ENCODE data around the gene GSK3A.

GSK3A gene

GRCh38 chr19:42242512-42243409, at the start of gene GSK3A (continued):
- TF ChIP-seq ZNF184 (tag by site-specific recombination; IDR thresholded peaks at IDR 0.05), result no peak
- TF ChIP-seq ZNF416 (tag by site-specific recombination; IDR thresholded peaks at IDR 0.05), result no peak
- TF ChIP-seq GLI2 (tag by site-specific recombination; IDR thresholded peaks at IDR 0.05; ENCODE audit: borderline replicate concordance, low read depth), result no peak
- no peak for TF ChIP-seq ZFP37 (tag by site-specific recombination; IDR thresholded peaks at IDR 0.05)
- no peak for TF ChIP-seq OSR2 (tag by site-specific recombination; IDR thresholded peaks at IDR 0.05)
- peak; percentile 87; the same call in 1 of the 2 replicates for TF ChIP-seq ZNF580 (tag by site-specific recombination; IDR thresholded peaks at IDR 0.05)
- peak; percentile 72 for TF ChIP-seq SP7 (tag by site-specific recombination; IDR thresholded peaks at IDR 0.05)
- TF ChIP-seq ZNF76 (tag by site-specific recombination; IDR thresholded peaks at IDR 0.05; ENCODE audit: borderline replicate concordance, low read depth), result peak; percentile 100
- TF ChIP-seq, protein P1, sequence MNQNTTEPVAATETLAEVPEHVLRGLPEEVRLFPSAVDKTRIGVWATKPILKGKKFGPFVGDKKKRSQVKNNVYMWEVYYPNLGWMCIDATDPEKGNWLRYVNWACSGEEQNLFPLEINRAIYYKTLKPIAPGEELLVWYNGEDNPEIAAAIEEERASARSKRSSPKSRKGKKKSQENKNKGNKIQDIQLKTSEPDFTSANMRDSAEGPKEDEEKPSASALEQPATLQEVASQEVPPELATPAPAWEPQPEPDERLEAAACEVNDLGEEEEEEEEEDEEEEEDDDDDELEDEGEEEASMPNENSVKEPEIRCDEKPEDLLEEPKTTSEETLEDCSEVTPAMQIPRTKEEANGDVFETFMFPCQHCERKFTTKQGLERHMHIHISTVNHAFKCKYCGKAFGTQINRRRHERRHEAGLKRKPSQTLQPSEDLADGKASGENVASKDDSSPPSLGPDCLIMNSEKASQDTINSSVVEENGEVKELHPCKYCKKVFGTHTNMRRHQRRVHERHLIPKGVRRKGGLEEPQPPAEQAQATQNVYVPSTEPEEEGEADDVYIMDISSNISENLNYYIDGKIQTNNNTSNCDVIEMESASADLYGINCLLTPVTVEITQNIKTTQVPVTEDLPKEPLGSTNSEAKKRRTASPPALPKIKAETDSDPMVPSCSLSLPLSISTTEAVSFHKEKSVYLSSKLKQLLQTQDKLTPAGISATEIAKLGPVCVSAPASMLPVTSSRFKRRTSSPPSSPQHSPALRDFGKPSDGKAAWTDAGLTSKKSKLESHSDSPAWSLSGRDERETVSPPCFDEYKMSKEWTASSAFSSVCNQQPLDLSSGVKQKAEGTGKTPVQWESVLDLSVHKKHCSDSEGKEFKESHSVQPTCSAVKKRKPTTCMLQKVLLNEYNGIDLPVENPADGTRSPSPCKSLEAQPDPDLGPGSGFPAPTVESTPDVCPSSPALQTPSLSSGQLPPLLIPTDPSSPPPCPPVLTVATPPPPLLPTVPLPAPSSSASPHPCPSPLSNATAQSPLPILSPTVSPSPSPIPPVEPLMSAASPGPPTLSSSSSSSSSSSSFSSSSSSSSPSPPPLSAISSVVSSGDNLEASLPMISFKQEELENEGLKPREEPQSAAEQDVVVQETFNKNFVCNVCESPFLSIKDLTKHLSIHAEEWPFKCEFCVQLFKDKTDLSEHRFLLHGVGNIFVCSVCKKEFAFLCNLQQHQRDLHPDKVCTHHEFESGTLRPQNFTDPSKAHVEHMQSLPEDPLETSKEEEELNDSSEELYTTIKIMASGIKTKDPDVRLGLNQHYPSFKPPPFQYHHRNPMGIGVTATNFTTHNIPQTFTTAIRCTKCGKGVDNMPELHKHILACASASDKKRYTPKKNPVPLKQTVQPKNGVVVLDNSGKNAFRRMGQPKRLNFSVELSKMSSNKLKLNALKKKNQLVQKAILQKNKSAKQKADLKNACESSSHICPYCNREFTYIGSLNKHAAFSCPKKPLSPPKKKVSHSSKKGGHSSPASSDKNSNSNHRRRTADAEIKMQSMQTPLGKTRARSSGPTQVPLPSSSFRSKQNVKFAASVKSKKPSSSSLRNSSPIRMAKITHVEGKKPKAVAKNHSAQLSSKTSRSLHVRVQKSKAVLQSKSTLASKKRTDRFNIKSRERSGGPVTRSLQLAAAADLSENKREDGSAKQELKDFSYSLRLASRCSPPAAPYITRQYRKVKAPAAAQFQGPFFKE (tag by site-specific recombination; IDR thresholded peaks at IDR 0.05; ENCODE audit: borderline replicate concordance), result no peak
- peak; percentile 71; the same call in 1 of the 2 replicates for TF ChIP-seq ZNF639 (tag by site-specific recombination; IDR thresholded peaks at IDR 0.05)
- TF ChIP-seq ZNF600 (tag by site-specific recombination; IDR thresholded peaks at IDR 0.05), result peak; percentile 96
- TF ChIP-seq, protein P2, sequence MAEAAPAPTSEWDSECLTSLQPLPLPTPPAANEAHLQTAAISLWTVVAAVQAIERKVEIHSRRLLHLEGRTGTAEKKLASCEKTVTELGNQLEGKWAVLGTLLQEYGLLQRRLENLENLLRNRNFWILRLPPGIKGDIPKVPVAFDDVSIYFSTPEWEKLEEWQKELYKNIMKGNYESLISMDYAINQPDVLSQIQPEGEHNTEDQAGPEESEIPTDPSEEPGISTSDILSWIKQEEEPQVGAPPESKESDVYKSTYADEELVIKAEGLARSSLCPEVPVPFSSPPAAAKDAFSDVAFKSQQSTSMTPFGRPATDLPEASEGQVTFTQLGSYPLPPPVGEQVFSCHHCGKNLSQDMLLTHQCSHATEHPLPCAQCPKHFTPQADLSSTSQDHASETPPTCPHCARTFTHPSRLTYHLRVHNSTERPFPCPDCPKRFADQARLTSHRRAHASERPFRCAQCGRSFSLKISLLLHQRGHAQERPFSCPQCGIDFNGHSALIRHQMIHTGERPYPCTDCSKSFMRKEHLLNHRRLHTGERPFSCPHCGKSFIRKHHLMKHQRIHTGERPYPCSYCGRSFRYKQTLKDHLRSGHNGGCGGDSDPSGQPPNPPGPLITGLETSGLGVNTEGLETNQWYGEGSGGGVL (tag by site-specific recombination; IDR thresholded peaks at IDR 0.05), result no peak
- peak; percentile 100 for TF ChIP-seq ZEB2 (tag by site-specific recombination; IDR thresholded peaks at IDR 0.05)
- TF ChIP-seq PRDM4 (tag by site-specific recombination; IDR thresholded peaks at IDR 0.05), result peak; percentile 66; the same call in 1 of the 2 replicates
- peak; percentile 40 for TF ChIP-seq ZNF664 (tag by site-specific recombination; IDR thresholded peaks at IDR 0.05)
- peak; percentile 85 for TF ChIP-seq PRDM10 (tag by site-specific recombination; IDR thresholded peaks at IDR 0.05)
- TF ChIP-seq ZNF521 (tag by site-specific recombination; IDR thresholded peaks at IDR 0.05), result no peak
- TF ChIP-seq ZBTB17 (tag by site-specific recombination; IDR thresholded peaks at IDR 0.05), result peak; percentile 99
- no peak for TF ChIP-seq MYNN (tag by site-specific recombination; IDR thresholded peaks at IDR 0.05; ENCODE audit: borderline replicate concordance)
- no peak for TF ChIP-seq REPIN1 (tag by site-specific recombination; IDR thresholded peaks at IDR 0.05; ENCODE audit: low read depth)
- TF ChIP-seq ZNF132 (tag by site-specific recombination; IDR thresholded peaks at IDR 0.05; ENCODE audit: borderline replicate concordance), result no peak
